GM23248 (cell line): ENCODE data around the gene C16orf82.

Experiments used
- EZH2 ChIP-seq: fragments of 200-600 bp; sonication (generic); IDR thresholded peaks from 2 replicates; pipeline ENCODE4 v1.6.1; 2018; ENCODE audit warnings: antibody characterized with exemption, mild to moderate bottlenecking; ENCODE audit not compliant: insufficient read depth, poor library complexity, severe bottlenecking
- EZH2phosphoT487 ChIP-seq: fragments of 200-600 bp; sonication (generic); IDR thresholded peaks from 2 replicates; pipeline ENCODE4 v1.6.1; 2018; ENCODE audit warnings: antibody characterized with exemption, moderate library complexity, mild to moderate bottlenecking, low read depth; ENCODE audit not compliant: insufficient read depth

- TF ChIP-seq EZH2phosphoT487 (no peak), EZH2 (no peak)
Measured at GRCh38 chr16:27110524-27110896, 43.8 kb downstream of the C16orf82 start.
